HCT116 (cell line): ENCODE measurements around the gene FLT3. TPM values are rescaled to one million over a fixed set of nuclear protein-coding genes. Genes with fewer than 3 reads are reported as not detected.

Source experiments
- ATAC-seq: fragments of 200-7000 bp; cut with Tn5 transposase; 2 replicates; pipeline ENCODE4 v1.9.1; 2020; ENCODE audit warnings: mild to moderate bottlenecking, moderate library complexity
- BruUV-seq: library from RNA; stranded (reverse); fragments of 400-500 nt; replicated peaks from 2 replicates; lab custom pipeline; 2021; lab: Mats Ljungman, UMichigan
- CTCF ChIA-PET: fragments of 300-600 bp; sonication (Branson Sonifier 250); formaldehyde crosslinking; loops from one replicate; lab custom pipeline; 2021; ENCODE audit warnings: antibody characterized with exemption; lab: Charles Lee
- POLR2A ChIA-PET: fragments of 300-600, 350-600 bp; sonication (Branson Sonifier 250); formaldehyde crosslinking; loops from one replicate; lab custom pipeline; 2021; ENCODE audit warnings: antibody characterized with exemption; lab: Charles Lee
- RAD21 ChIA-PET, 2 experiments: fragments of 300-600 bp; sonication (Branson Sonifier 250); formaldehyde crosslinking; loops; one replicate each; lab custom pipeline; 2023; ENCODE audit warnings: low total read pairs in 2 of 2; ENCODE audit not compliant: uncharacterized antibody in 2 of 2, unreplicated experiment in 2 of 2, low non-redundant PET in 1 of 2; lab: Charles Lee
- DNase-seq: peaks from one replicate; pipeline ENCODE4 v3.0.0-alpha.2; 2010; ENCODE audit warnings: low read depth, low spot score
- H2AFZ ChIP-seq: fragments of 200-600 bp; shearing (Covaris generic), sonication (generic); 2 replicates; pipeline ENCODE4 v1.6.1; 2017; ENCODE audit warnings: low read depth, mixed run types, mixed read lengths, antibody characterized with exemption, low read length; ENCODE audit not compliant: poor library complexity, severe bottlenecking
- H3K27ac ChIP-seq: 2 replicates; pipeline ENCODE4 v1.5.1; 2012; ENCODE audit warnings: low read depth, low read length
- H3K27me3 ChIP-seq: fragments of 200-600 bp; sonication (generic); 2 replicates; pipeline ENCODE4 v1.6.1; 2016; ENCODE audit warnings: mixed run types, low read length, mixed read lengths; ENCODE audit not compliant: insufficient read depth
- H3K36me3 ChIP-seq, 2 experiments: fragments of 200-500 bp in 1 of 2; fragments of 200-600 bp in 1 of 2; sonication (Bioruptor generic) in 1 of 2; sonication (generic) in 1 of 2; 2 replicates each; pipeline versions ENCODE4 v1.5.1 to v1.6.1; 2014 to 2016; ENCODE audit warnings: low read length in 2 of 2, inconsistent platforms in 1 of 2, mixed read lengths in 1 of 2, mixed run types in 1 of 2; ENCODE audit not compliant: insufficient read depth in 2 of 2, control insufficient read depth in 1 of 2
- H3K4me1 ChIP-seq, 2 experiments: fragments of 200-600 bp in 1 of 2; sonication (generic) in 1 of 2; 2 replicates each; pipeline versions ENCODE4 v1.5.1 to v1.6.1; 2012 to 2017; ENCODE audit warnings: low read length in 2 of 2, inconsistent platforms in 1 of 2, mild to moderate bottlenecking in 1 of 2, mixed read lengths in 1 of 2, mixed run types in 1 of 2, moderate library complexity in 1 of 2; ENCODE audit not compliant: insufficient read depth in 2 of 2, control insufficient read depth in 1 of 2
- H3K4me2 ChIP-seq: fragments of 200-600 bp; sonication (generic); 2 replicates; pipeline ENCODE4 v1.6.1; 2017; ENCODE audit warnings: mixed run types, low read length, mixed read lengths
- H3K4me3 ChIP-seq, 2 experiments: fragments of 200-600 bp in 1 of 2; sonication (generic) in 1 of 2; replicated peaks in 1 of 2; 2 replicates each; pipeline ENCODE4 v1.5.1; 2011 to 2016; ENCODE audit warnings: low read length in 2 of 2, control low read depth in 1 of 2, low read depth in 1 of 2, mild to moderate bottlenecking in 1 of 2, mixed read lengths in 1 of 2, mixed run types in 1 of 2
- H3K79me2 ChIP-seq: fragments of 200-600 bp; sonication (generic); 2 replicates; pipeline ENCODE4 v1.6.1; 2017; ENCODE audit warnings: mild to moderate bottlenecking, mixed run types, low read length, moderate library complexity, mixed read lengths; ENCODE audit not compliant: insufficient read depth
- H3K9ac ChIP-seq: fragments of 200-600 bp; sonication (generic); 2 replicates; pipeline ENCODE4 v1.6.1; 2016; ENCODE audit warnings: low read length, mixed read lengths
- H3K9me2 ChIP-seq: fragments of 200-600 bp; sonication (generic), shearing (Covaris generic); 2 replicates; pipeline ENCODE4 v1.6.1; 2017; ENCODE audit warnings: mixed run types, mild to moderate bottlenecking, moderate library complexity; ENCODE audit not compliant: insufficient read depth
- H3K9me3 ChIP-seq, 2 experiments: fragments of 200-500 bp in 1 of 2; fragments of 200-600 bp in 1 of 2; sonication (Bioruptor generic) in 1 of 2; sonication (generic) in 1 of 2; 2 replicates each; pipeline ENCODE4 v1.6.1; 2014 to 2017; ENCODE audit warnings: low read length in 2 of 2, mixed read lengths in 2 of 2, inconsistent platforms in 1 of 2, low read depth in 1 of 2, mild to moderate bottlenecking in 1 of 2, mixed run types in 1 of 2, moderate library complexity in 1 of 2; ENCODE audit not compliant: control insufficient read depth in 1 of 2, insufficient read depth in 1 of 2
- H4K20me1 ChIP-seq: fragments of 200-600 bp; sonication (generic), shearing (Covaris generic); 2 replicates; pipeline ENCODE4 v1.6.1; 2017; ENCODE audit warnings: mixed run types, mild to moderate bottlenecking, moderate library complexity; ENCODE audit not compliant: insufficient read depth
- CBX3 ChIP-seq: IDR thresholded peaks from 2 replicates; pipeline ENCODE4 v1.6.1; 2012; ENCODE audit warnings: low read depth
- CEBPB ChIP-seq: IDR thresholded peaks from 2 replicates; pipeline ENCODE4 v1.6.1; 2012; ENCODE audit warnings: low read depth
- EGR1 ChIP-seq: IDR thresholded peaks from 2 replicates; pipeline ENCODE4 v1.6.1; 2012; ENCODE audit warnings: low read depth
- EZH2 ChIP-seq: fragments of 200-600 bp; sonication (generic); IDR thresholded peaks from 2 replicates; pipeline ENCODE4 v1.6.1; 2017; ENCODE audit warnings: antibody characterized with exemption, mixed run types
- EZH2phosphoT487 ChIP-seq: fragments of 200-600 bp; IDR thresholded peaks from 2 replicates; pipeline ENCODE4 v1.6.1; 2018; ENCODE audit warnings: antibody characterized with exemption, borderline replicate concordance
- MAX ChIP-seq: IDR thresholded peaks from 2 replicates; pipeline ENCODE4 v1.6.1; 2012
- REST ChIP-seq: IDR thresholded peaks from 2 replicates; pipeline ENCODE4 v1.6.1; 2012; ENCODE audit warnings: low read depth
- YY1 ChIP-seq: IDR thresholded peaks from 2 replicates; pipeline ENCODE4 v1.6.1; 2011; ENCODE audit warnings: low read length, low read depth, moderate library complexity, mild to moderate bottlenecking; ENCODE audit not compliant: insufficient replicate concordance; ENCODE audit errors: extremely low read depth
- ZBTB33 ChIP-seq: IDR thresholded peaks from 2 replicates; pipeline ENCODE4 v1.6.1; 2011; ENCODE audit warnings: mild to moderate bottlenecking, low read length, moderate library complexity; ENCODE audit not compliant: insufficient replicate concordance; ENCODE audit errors: extremely low read depth
- intact Hi-C: fragments of 100-400 bp; cut with micrococcal nuclease; formaldehyde crosslinking; loops from 2 replicates; pipeline ENCODE4 v1.10.0; 2022
- total RNA-seq: library from RNA; stranded (reverse); gene quantifications from one replicate; pipeline ENCODE4 v1.2.1, GENCODE V29; 2021; ENCODE audit not compliant: unreplicated experiment

Gene FLT3
- total RNA-seq, 1 experiment from 2014 or later = 0.17 TPM

GRCh38 chr13:27955014-27955591, 145.3 kb downstream of the FLT3 start:
- H4K20me1 ChIP-seq = no peaks in the 10 kb centered on the region
- no peak overlapping the region for H3K27ac ChIP-seq
- H3K4me3 ChIP-seq = no peak overlapping the region
- no peak overlapping the region for H3K9ac ChIP-seq
- no peaks in the 10 kb centered on the region for H3K36me3 ChIP-seq
- no peak overlapping the region for H3K4me2 ChIP-seq
- no peak for ATAC-seq
- no peak for DNase-seq
- POLR2A ChIA-PET = interaction anchor here (1.2 kb wide), 1 partner anchor 14 kb away, joined by 5 read pairs; the partner anchor contains the start of gene CDX2
- H3K9me2 ChIP-seq = no peaks in the 10 kb centered on the region
- peaks cover 9 to 15% of the 10 kb centered on the region in 2 experiments; a peak in 3 of 4 replicates for H3K4me1 ChIP-seq
- H2AFZ ChIP-seq = no peak overlapping the region
- no peaks in the 10 kb centered on the region for H3K27me3 ChIP-seq
- no peaks in the 10 kb centered on the region for H3K79me2 ChIP-seq
- H3K9me3 ChIP-seq = no peaks in the 10 kb centered on the region
- no peak for TF ChIP-seq MAX
- TF ChIP-seq ZBTB33 = no peak
- no peak for TF ChIP-seq CEBPB
- no peak for TF ChIP-seq EGR1
- TF ChIP-seq CBX3 = no peak
- no peak for TF ChIP-seq YY1
- no peak for TF ChIP-seq REST
- no peak for TF ChIP-seq EZH2
- no peak for TF ChIP-seq EZH2phosphoT487
- TF ChIP-seq, all 23 proteins: peak for 0
- BruUV-seq = no TSS peak
- RAD21 ChIA-PET = interaction anchor here (0.7 to 2.8 kb wide), 2 partner anchors 126 to 242 kb away, joined by 4 to 31 read pairs; no protein-coding TSS in a partner anchor
- CTCF ChIA-PET = interaction anchor here (1.4 to 7.8 kb wide), 6 partner anchors 13 to 593 kb away, joined by 3 to 307 read pairs (median 17); partner anchors contain the start of gene CDX2
- intact Hi-C loops = loop anchor here (5.0 kb wide), 1 partner anchor 423 kb away; no protein-coding TSS in a partner anchor
